ENCODE results near the gene FOSB.

DNA sequence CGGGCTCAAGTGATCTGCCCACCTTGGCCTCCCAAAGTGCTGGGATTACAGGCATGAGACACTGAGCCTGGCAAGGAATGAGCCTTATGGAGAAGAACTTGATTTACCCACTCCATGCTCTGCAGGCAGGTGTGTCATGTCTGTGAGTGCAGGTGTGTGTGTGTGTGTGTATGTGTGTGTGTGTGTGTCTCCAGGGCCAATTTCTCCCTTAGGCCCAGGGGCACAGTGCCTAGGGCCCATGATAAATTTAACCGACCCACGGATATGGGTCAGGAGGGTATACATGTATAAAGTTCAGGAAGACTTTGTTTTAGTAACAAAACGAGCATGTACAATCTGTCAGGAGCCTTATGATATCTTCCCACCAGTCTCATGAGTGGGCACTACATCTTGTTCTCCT, 4.6 kb upstream of the FOSB start:
- TF ChIP-seq POLR2AphosphoS5 (IDR thresholded peaks at IDR 0.05) (no peak), POLR2A (IDR thresholded peaks at IDR 0.05) (no peak)
- TF ChIP-seq, protein P1, sequence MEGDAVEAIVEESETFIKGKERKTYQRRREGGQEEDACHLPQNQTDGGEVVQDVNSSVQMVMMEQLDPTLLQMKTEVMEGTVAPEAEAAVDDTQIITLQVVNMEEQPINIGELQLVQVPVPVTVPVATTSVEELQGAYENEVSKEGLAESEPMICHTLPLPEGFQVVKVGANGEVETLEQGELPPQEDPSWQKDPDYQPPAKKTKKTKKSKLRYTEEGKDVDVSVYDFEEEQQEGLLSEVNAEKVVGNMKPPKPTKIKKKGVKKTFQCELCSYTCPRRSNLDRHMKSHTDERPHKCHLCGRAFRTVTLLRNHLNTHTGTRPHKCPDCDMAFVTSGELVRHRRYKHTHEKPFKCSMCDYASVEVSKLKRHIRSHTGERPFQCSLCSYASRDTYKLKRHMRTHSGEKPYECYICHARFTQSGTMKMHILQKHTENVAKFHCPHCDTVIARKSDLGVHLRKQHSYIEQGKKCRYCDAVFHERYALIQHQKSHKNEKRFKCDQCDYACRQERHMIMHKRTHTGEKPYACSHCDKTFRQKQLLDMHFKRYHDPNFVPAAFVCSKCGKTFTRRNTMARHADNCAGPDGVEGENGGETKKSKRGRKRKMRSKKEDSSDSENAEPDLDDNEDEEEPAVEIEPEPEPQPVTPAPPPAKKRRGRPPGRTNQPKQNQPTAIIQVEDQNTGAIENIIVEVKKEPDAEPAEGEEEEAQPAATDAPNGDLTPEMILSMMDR (IDR thresholded peaks at IDR 0.05), result no peak

Data from breast epithelium (tissue), 3 donors.